Measurements from ENCODE around the gene AKIRIN2. TPM values are rescaled to one million over a fixed set of nuclear protein-coding genes. Genes with fewer than 3 reads are reported as not detected.

AKIRIN2 gene
- polyA plus RNA-seq, 1 donor (not counting 4 experiments of a cell fraction or from before 2014, with no cell fraction given): 24.6 TPM

GRCh38 chr6:87661503-87661902 lies 40.5 kb downstream of the AKIRIN2 start:
- H3K9ac ChIP-seq (ENCODE audit: control insufficient read depth, extremely low read depth, insufficient read depth, low read length): no peak overlapping the region
- H3K9me1 ChIP-seq (ENCODE audit: control insufficient read depth, extremely low read depth, insufficient read depth, low read length): no peaks in the 10 kb centered on the region
- no peak overlapping the region for H2AFZ ChIP-seq (ENCODE audit: control insufficient read depth, low read length)
- no peak overlapping the region for H3K4me3 ChIP-seq (ENCODE audit: control insufficient read depth in 2 of 3, extremely low read depth in 1 of 3, insufficient read depth in 2 of 3, low read depth in 1 of 3, low read length in 3 of 3)
- no peaks in the 10 kb centered on the region for H4K20me1 ChIP-seq (ENCODE audit: control insufficient read depth, extremely low read depth, insufficient read depth, low read length)
- DNase-seq (ENCODE audit: low read depth, low spot score) (no peak), FAIRE-seq (no peak)
- H3K27ac ChIP-seq (ENCODE audit: control insufficient read depth, insufficient read depth, low read length): no peak overlapping the region
- no peaks in the 10 kb centered on the region for H3K79me2 ChIP-seq (ENCODE audit: control insufficient read depth, insufficient read depth, low read length)
- no peaks in the 10 kb centered on the region for H3K9me3 ChIP-seq (ENCODE audit: control insufficient read depth, low read depth, low read length)
- no peaks in the 10 kb centered on the region for H3K4me1 ChIP-seq (ENCODE audit: control insufficient read depth, extremely low read depth, insufficient read depth, low read length)
- H3K4me2 ChIP-seq (ENCODE audit: control insufficient read depth, extremely low read depth, insufficient read depth, low read depth, low read length): no peak overlapping the region
- H3K36me3 ChIP-seq (ENCODE audit: control insufficient read depth in 2 of 2, extremely low read depth in 1 of 2, insufficient read depth in 2 of 2, low read length in 2 of 2): peaks cover 3% of the 10 kb centered on the region in 2 experiments
- no peaks in the 10 kb centered on the region for H3K27me3 ChIP-seq (ENCODE audit: control insufficient read depth, extremely low read depth, insufficient read depth, low read length)
- TF ChIP-seq CTCF (optimal IDR thresholded peaks at IDR 0.05 in 1 of 3, IDR thresholded peaks at IDR 0.05 in 1 of 3, conservative IDR thresholded peaks at IDR 0.05 in 1 of 3; ENCODE audit: extremely low read depth in 1 of 3, insufficient read depth in 2 of 3, low read length in 3 of 3) (no peak), EZH2 (IDR thresholded peaks at IDR 0.05; ENCODE audit: low read length) (no peak)
- dilution Hi-C loops (cut with MboI; ENCODE audit: extremely low pct_ligation_motif_present, low sequenced_read_pairs): no loop called here

GRCh38 chr6:87661016-87661415 lies 41.0 kb downstream of the AKIRIN2 start:
- Histone ChIP-seq H3K9me1 (ENCODE audit: control insufficient read depth, extremely low read depth, insufficient read depth, low read length) (no peaks in the 10 kb centered on the region), H2AFZ (ENCODE audit: control insufficient read depth, low read length) (no peak overlapping the region), H3K27me3 (ENCODE audit: control insufficient read depth, extremely low read depth, insufficient read depth, low read length) (no peaks in the 10 kb centered on the region), H3K4me2 (ENCODE audit: control insufficient read depth, extremely low read depth, insufficient read depth, low read depth, low read length) (no peak overlapping the region), H3K36me3 (ENCODE audit: control insufficient read depth in 2 of 2, extremely low read depth in 1 of 2, insufficient read depth in 2 of 2, low read length in 2 of 2) (peaks cover 3% of the 10 kb centered on the region in 2 experiments), H3K4me1 (ENCODE audit: control insufficient read depth, extremely low read depth, insufficient read depth, low read length) (no peaks in the 10 kb centered on the region), H3K9ac (ENCODE audit: control insufficient read depth, extremely low read depth, insufficient read depth, low read length) (no peak overlapping the region), H3K79me2 (ENCODE audit: control insufficient read depth, insufficient read depth, low read length) (no peaks in the 10 kb centered on the region), H4K20me1 (ENCODE audit: control insufficient read depth, extremely low read depth, insufficient read depth, low read length) (no peaks in the 10 kb centered on the region), H3K9me3 (ENCODE audit: control insufficient read depth, low read depth, low read length) (no peaks in the 10 kb centered on the region), H3K4me3 (ENCODE audit: control insufficient read depth in 2 of 3, extremely low read depth in 1 of 3, insufficient read depth in 2 of 3, low read depth in 1 of 3, low read length in 3 of 3) (no peak overlapping the region), H3K27ac (ENCODE audit: control insufficient read depth, insufficient read depth, low read length) (no peak overlapping the region)
- dilution Hi-C loops (cut with MboI; ENCODE audit: extremely low pct_ligation_motif_present, low sequenced_read_pairs): no loop called here
- FAIRE-seq (no peak), DNase-seq (ENCODE audit: low read depth, low spot score) (no peak)
- TF ChIP-seq EZH2 (IDR thresholded peaks at IDR 0.05; ENCODE audit: low read length) (no peak), CTCF (optimal IDR thresholded peaks at IDR 0.05 in 1 of 3, IDR thresholded peaks at IDR 0.05 in 1 of 3, conservative IDR thresholded peaks at IDR 0.05 in 1 of 3; ENCODE audit: extremely low read depth in 1 of 3, insufficient read depth in 2 of 3, low read length in 3 of 3) (no peak)

All from keratinocyte (primary cell).